HEK293T (cell line): ENCODE results near the gene HDLBP.

ENCODE experiments used
- CTCF ChIA-PET: fragments of 350-600 bp; formaldehyde crosslinking; extraction: SDS; loops from one replicate; lab custom pipeline; 2021; ENCODE audit warnings: antibody characterized with exemption, inconsistent platforms; lab: Yijun Ruan, JAX
- POLR2A ChIA-PET: fragments of 350-600 bp; formaldehyde crosslinking; extraction: SDS; loops from one replicate; lab custom pipeline; 2020; ENCODE audit warnings: antibody characterized with exemption, inconsistent platforms; lab: Yijun Ruan, JAX
- DNase-seq: peaks from one replicate; pipeline ENCODE4 v3.0.0; 2012; ENCODE audit warnings: mixed read lengths; ENCODE audit errors: extremely low spot score
- ARNT ChIP-seq: fragments of 450-650 bp; IDR thresholded peaks from 2 replicates; pipeline ENCODE4 v1.6.1; 2017; ENCODE audit warnings: mild to moderate bottlenecking
- BHLHE40 ChIP-seq: fragments of 450-650 bp; IDR thresholded peaks from 2 replicates; pipeline ENCODE4 v1.6.1; 2016; ENCODE audit warnings: mild to moderate bottlenecking, moderate library complexity, borderline replicate concordance
- CTBP1 ChIP-seq: fragments of 450-650 bp; IDR thresholded peaks from 2 replicates; pipeline ENCODE4 v1.6.1; 2016; ENCODE audit warnings: borderline replicate concordance
- ELF4 ChIP-seq: fragments of 450-650 bp; IDR thresholded peaks from 2 replicates; pipeline ENCODE4 v1.6.1; 2017; ENCODE audit warnings: antibody characterized with exemption
- FOXA1 ChIP-seq: fragments of 450-650 bp; IDR thresholded peaks from 2 replicates; pipeline ENCODE4 v1.6.1; 2016; ENCODE audit warnings: mild to moderate bottlenecking
- FOXK2 ChIP-seq: fragments of 450-650 bp; IDR thresholded peaks from 2 replicates; pipeline ENCODE4 v1.6.1; 2016; ENCODE audit warnings: mild to moderate bottlenecking
- FOXM1 ChIP-seq: fragments of 450-650 bp; IDR thresholded peaks from 2 replicates; pipeline ENCODE4 v1.6.1; 2017; ENCODE audit warnings: mild to moderate bottlenecking, borderline replicate concordance
- HDGF ChIP-seq: fragments of 450-650 bp; IDR thresholded peaks from 2 replicates; pipeline ENCODE4 v1.6.1; 2017; ENCODE audit warnings: antibody characterized with exemption, borderline replicate concordance
- L3MBTL2 ChIP-seq: fragments of 450-650 bp; conservative IDR thresholded peaks from 2 replicates; pipeline ENCODE4 v1.6.1; 2016; ENCODE audit warnings: mild to moderate bottlenecking
- LEF1 ChIP-seq: fragments of 450-650 bp; IDR thresholded peaks from 2 replicates; pipeline ENCODE4 v1.6.1; 2017; ENCODE audit warnings: mild to moderate bottlenecking, borderline replicate concordance
- NFRKB ChIP-seq: fragments of 450-650 bp; IDR thresholded peaks from 2 replicates; pipeline ENCODE4 v1.6.1; 2016; ENCODE audit warnings: mild to moderate bottlenecking, moderate library complexity
- SP1 ChIP-seq: fragments of 450-650 bp; IDR thresholded peaks from 2 replicates; pipeline ENCODE4 v1.6.1; 2017
- SUZ12 ChIP-seq: fragments of 450-650 bp; IDR thresholded peaks from 2 replicates; pipeline ENCODE4 v1.6.1; 2016; ENCODE audit warnings: mild to moderate bottlenecking
- TARDBP ChIP-seq: fragments of 450-650 bp; IDR thresholded peaks from 2 replicates; pipeline ENCODE4 v1.6.1; 2016
- ZNF384 ChIP-seq: fragments of 450-650 bp; IDR thresholded peaks from 2 replicates; pipeline ENCODE4 v1.6.1; 2016
- TF ChIP-seq, protein P1 (sequence below): fragments of 450-650 bp; IDR thresholded peaks from 2 replicates; pipeline ENCODE4 v1.6.1; 2016

HDLBP gene

DNA sequence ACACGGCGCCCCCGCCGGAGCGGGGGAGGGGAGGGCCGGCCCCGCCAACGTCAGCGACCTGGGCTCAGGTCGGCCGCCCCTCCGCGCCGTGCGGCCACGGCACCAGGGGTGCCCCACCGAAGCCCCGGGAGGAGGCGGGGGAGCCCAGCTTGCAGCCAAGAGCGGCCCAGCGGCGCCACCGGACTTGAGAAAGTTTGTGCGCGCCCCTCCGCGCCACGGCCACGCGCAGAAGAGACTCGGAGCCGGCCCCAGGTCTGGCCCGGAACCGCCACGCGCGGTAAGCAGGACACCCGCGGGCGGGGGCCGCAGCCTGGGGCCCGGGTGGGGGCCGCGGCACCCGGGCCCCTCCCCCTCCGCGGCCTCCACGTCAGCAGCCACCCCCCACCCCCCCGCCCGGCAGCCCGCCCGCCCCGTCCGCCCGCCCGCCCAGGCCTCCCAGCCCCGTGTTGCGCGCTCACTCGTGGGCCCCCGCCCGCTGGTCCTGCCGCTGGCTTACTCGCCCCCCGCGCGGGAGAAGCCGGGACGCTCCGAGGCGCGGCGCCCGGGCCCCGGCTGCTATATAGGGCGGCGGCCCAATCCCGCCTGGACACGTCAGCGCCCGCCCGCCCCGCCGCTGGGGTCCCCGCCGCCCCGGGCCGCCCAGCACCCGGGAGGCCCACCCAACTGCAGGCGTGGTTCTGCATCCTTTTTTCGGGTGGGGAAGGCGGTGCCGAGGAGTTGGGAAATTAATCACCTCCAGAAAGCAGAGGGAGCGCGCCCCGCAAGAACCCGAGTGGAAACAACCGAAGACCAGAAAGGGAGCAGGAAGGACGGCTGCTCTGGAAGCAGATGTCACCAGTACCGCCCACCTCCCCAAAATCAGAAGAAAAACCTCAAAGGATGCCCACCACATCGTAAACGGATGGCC, 42.9 kb downstream of the HDLBP start:
- peak; percentile 60 for DNase-seq
- POLR2A ChIA-PET, result interaction anchor here (0.8 kb wide), 1 partner anchor 43 kb away, joined by 3 read pairs; the partner anchor contains the start of genes HDLBP and SEPTIN2
- CTCF ChIA-PET, result no interaction called here
- TF ChIP-seq L3MBTL2, result peak; percentile 22; the same call in 1 of the 2 replicates
- TF ChIP-seq HDGF, result no peak

DNA sequence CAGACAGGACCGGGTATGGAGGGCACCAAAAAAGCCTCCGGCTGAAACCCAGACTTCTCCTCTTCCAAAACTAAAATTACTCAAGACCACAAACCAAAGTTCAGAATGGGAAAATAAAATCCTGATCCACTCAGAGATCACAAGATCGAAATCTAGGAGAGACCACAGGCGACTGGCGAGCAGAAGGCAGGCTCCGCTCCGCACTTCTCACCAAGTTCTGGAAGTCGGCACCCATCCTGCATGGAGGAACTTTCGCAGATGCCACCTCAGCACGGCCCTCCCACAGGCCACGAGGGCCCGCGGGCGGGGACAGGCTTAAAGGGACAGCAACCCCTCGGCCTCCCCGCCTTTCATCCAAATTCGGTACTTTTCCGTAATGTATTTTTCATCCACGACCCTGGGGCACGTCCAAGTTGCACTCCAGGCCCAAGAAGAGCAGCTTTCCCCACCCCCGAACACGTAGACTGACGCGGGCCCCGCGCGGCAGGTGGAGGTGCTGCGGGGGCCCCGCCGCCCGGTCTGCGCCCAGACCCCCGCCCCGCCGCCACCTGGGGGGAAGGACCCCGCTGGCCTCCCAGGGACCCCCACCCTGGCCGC, 43.7 kb downstream of the HDLBP start:
- POLR2A ChIA-PET, result interaction anchor here (0.8 kb wide), 1 partner anchor 43 kb away, joined by 3 read pairs; the partner anchor contains the start of genes HDLBP and SEPTIN2
- peak; percentile 58 for DNase-seq
- CTCF ChIA-PET, result no interaction called here
- TF ChIP-seq L3MBTL2 (peak; percentile 22; the same call in 1 of the 2 replicates), ZNF384 (no peak)

- TF ChIP-seq NFRKB, result no peak
- TF ChIP-seq ARNT, result no peak
- TF ChIP-seq CTBP1, result no peak
- no peak for TF ChIP-seq BHLHE40
- no peak for TF ChIP-seq ELF4
- no peak for TF ChIP-seq FOXM1
- TF ChIP-seq HDGF, result no peak
- TF ChIP-seq ZNF384, result no peak
- no peak for TF ChIP-seq FOXK2
- TF ChIP-seq, protein P1, sequence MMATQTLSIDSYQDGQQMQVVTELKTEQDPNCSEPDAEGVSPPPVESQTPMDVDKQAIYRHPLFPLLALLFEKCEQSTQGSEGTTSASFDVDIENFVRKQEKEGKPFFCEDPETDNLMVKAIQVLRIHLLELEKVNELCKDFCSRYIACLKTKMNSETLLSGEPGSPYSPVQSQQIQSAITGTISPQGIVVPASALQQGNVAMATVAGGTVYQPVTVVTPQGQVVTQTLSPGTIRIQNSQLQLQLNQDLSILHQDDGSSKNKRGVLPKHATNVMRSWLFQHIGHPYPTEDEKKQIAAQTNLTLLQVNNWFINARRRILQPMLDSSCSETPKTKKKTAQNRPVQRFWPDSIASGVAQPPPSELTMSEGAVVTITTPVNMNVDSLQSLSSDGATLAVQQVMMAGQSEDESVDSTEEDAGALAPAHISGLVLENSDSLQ, result no peak
- TF ChIP-seq SUZ12, result no peak
- no peak for TF ChIP-seq L3MBTL2
- TF ChIP-seq TARDBP, result no peak
- TF ChIP-seq LEF1, result no peak
- no peak for TF ChIP-seq FOXA1
- TF ChIP-seq SP1, result no peak
- DNase-seq, result no peak
- POLR2A ChIA-PET, result no interaction called here
- CTCF ChIA-PET, result no interaction called here
Measured at GRCh38 chr2:241270531-241270930, 44.9 kb downstream of the HDLBP start.

GRCh38 chr2:241269707-241270520, 45.6 kb downstream of the HDLBP start:
- ChIA-PET CTCF (no interaction called here), POLR2A (no interaction called here)
- TF ChIP-seq SUZ12 (no peak), FOXK2 (no peak), LEF1 (no peak), TARDBP (no peak), FOXM1 (no peak), SP1 (no peak), ARNT (no peak), L3MBTL2 (no peak), BHLHE40 (no peak), ZNF384 (no peak), HDGF (no peak), FOXA1 (no peak), ELF4 (no peak)
- DNase-seq, result no peak

GRCh38 chr2:241268716-241269445, 46.6 kb downstream of the HDLBP start:
- TF ChIP-seq BHLHE40, result no peak
- TF ChIP-seq ARNT, result no peak
- no peak for TF ChIP-seq NFRKB
- TF ChIP-seq FOXA1, result no peak
- TF ChIP-seq ELF4, result no peak
- TF ChIP-seq, protein P1, result no peak
- TF ChIP-seq CTBP1, result no peak
- TF ChIP-seq HDGF, result no peak
- CTCF ChIA-PET, result no interaction called here
- no peak for DNase-seq
- POLR2A ChIA-PET, result interaction anchor here (1.4 kb wide), 1 partner anchor 46 kb away, joined by 6 read pairs; the partner anchor contains the start of gene HDLBP

DNA sequence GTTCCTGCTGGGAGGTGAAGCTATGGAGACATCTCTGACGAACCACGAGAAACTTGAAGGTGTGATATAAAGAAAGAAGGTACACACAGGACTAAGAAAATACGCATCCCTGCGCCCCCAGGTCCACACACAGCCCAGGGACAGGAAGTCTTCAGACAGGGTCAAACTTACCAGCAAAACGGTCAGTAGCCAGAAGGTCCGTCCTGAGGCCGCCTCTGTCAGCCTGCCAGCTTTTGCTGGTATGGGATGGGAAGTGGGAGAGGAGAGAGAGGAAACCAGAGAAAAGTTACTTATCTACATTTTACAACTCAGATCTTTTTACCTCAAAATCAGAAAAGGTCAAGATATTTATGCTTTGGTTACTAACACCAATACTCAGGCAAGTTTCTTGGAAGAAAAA, 47.2 kb downstream of the HDLBP start:
- no peak for DNase-seq
- POLR2A ChIA-PET, result interaction anchor here (1.4 kb wide), 1 partner anchor 47 kb away, joined by 6 read pairs; the partner anchor contains the start of gene HDLBP
- CTCF ChIA-PET, result no interaction called here
- TF ChIP-seq SP1 (no peak), NFRKB (no peak), SUZ12 (no peak), TARDBP (no peak), FOXK2 (no peak), BHLHE40 (no peak)
- TF ChIP-seq, protein P1, result no peak
